HG03196 (cell line): ENCODE data around the gene ZNF383.
"Not testable (repeated sequence)": the region's sequence is repeated elsewhere in the genome, so short reads cannot be mapped to it uniquely, and the experiment has no call there.

Source experiments
- ATAC-seq: cut with Tn5 transposase; IDR thresholded peaks from one replicate; pipeline ENCODE4 v1.9.1; 2021; ENCODE audit not compliant: unreplicated experiment

ZNF383 gene

GRCh38 chr19:37217775-37218591 lies at the start of gene ZNF383:
Gene ZNF383 (plus strand): TSS chr19:37218214. CDS start chr19:37230454, 12,240 bp downstream.
- ATAC-seq = peak; percentile 85

GRCh38 chr19:37172368-37173366 lies 45.3 kb upstream of the ZNF383 start, which contains the start of gene ZNF585A:
Gene ZNF585A (minus strand): TSS chr19:37172695. CDS start chr19:37169910, 2,785 bp downstream.
- ATAC-seq = peak; percentile 97

DNA sequence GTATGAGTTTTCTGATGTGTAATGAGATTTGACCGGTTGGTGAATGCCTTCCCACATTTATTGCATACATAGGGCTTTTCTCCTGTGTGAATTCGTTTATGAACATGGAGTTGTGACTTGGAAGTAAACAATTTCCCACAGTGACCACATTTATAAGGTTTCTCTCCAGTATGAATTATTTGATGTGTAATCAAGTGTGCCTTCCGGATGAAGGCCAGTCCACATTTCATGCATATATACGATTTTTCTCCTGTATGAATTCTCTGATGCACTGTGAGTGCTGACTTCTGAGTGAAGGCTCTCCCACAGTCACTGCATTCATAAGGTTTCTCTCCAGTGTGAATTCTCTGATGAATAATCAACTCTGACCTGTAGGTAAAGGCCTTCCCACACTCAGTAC lies 31.9 kb upstream of the ZNF383 start:
- ATAC-seq = not testable (repeated sequence)

- not testable (repeated sequence) for ATAC-seq
Observed at GRCh38 chr19:37195248-37195647, 22.8 kb upstream of the ZNF383 start.

DNA sequence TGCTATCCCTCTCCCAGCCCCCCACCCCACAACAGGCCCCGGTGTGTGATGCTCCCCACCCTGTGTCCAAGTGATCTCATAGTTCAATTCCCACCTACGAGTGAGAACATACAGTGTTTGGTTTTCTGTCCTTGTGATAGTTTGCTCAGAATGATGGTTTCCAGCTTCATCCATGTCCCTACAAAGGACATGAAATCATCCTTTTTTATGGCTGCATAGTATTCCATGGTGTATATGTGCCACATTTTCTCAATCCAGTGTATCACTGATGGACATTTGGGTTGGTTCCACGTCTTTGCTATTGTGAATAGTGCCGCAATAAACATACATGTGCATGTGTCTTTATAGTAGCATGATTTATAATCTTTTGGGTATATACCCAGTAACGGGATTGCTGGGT lies 20.9 kb upstream of the ZNF383 start:
- not testable (repeated sequence) for ATAC-seq

DNA sequence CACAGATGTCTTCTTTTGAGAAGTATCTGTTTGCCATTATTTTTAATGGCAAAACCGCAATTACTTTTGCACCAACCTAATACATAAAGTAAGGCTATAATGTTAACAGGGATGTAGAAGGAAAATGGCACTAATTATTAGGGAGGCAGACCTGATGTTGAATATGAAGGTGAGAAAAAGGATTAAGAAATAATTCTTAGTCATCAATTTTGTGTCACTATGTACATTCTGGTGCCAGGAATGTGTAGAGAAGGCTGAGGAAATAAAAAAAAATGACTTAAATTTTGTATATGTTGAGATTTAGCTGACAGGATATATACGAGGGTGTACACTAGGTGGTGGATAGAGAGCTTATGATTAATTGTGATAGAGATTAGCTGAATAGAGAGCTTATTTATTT lies 20.2 kb upstream of the ZNF383 start:
- no peak for ATAC-seq

DNA sequence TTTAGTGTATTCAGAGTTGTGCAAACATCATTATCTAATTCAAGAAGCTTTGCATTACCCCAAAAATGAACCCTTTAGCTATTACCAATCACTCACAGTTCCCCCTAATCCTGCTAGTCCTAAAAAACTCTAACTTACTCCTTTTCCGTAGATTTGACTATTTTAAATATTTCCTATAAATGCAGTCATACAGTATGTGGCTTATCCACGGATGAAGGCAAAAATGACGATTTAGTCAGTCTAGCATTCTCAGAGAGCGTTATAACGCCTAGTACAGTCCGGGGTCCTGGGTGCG lies 587 bp upstream of the ZNF383 start:
- ATAC-seq = no peak

- no peak for ATAC-seq
Observed at GRCh38 chr19:37218592-37218935, 550 bp downstream of the ZNF383 start.

DNA sequence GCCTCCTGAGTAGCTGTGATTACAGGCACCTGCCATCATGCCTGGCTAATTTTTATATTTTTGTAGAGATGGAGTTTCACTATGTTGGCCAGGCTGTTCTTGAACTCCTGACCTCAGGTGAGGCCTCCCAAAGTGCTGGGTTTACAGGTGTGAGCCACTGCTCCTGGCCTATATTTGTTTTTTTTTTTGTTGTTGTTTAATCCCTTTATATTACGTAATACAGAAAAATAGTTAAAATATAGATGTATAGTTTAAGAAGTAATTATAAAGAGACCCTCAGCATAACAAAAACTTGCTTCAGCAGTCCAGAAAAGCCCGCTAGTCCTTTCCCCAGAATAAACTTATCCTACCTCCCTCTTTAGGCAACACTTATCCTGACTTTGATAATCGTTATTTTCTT lies 2.4 kb downstream of the ZNF383 start:
- ATAC-seq = no peak

- no peak for ATAC-seq
Observed at GRCh38 chr19:37221136-37221535, 3.1 kb downstream of the ZNF383 start.

DNA sequence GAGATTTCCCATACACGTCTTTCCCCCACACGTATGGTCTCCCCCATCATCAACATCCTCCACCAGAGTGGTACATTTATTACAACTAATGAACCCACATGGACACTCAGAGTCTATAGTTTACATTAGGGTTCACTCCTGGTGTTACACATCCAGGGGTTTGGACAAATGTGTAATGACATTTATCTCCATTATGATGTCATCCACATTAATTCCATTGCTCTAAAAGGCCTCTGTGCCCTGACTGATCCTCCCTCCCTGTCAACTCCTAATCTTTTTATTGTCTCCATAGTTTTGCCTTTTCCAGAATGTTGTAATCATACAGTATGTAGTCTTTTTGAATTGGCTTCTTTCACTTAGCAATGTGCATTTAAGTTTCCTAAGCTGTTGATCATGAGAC lies 8.2 kb downstream of the ZNF383 start:
- ATAC-seq = no peak

DNA sequence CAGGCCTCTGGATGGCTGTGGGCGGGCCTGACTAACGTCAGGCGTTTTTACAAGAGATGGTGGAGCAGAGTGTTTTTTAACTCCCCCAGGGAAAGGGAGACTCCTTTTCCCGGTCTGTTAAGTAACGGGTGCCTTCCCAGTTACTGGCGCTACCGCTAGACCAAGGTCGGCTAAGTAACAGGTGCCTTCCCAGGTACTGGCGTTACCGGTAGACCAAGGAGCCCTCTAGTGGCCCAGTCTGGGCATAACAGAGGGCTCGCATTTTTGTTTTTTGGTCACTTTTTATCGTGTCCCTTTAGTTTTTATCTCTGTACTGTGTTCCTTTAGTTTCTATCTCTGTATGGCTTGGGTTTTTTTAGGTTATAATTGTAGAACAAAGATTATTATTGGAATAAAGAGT lies 10.0 kb downstream of the ZNF383 start:
- no peak for ATAC-seq

- ATAC-seq = no peak
Observed at GRCh38 chr19:37243206-37243632, 25.2 kb downstream of the ZNF383 start.

DNA sequence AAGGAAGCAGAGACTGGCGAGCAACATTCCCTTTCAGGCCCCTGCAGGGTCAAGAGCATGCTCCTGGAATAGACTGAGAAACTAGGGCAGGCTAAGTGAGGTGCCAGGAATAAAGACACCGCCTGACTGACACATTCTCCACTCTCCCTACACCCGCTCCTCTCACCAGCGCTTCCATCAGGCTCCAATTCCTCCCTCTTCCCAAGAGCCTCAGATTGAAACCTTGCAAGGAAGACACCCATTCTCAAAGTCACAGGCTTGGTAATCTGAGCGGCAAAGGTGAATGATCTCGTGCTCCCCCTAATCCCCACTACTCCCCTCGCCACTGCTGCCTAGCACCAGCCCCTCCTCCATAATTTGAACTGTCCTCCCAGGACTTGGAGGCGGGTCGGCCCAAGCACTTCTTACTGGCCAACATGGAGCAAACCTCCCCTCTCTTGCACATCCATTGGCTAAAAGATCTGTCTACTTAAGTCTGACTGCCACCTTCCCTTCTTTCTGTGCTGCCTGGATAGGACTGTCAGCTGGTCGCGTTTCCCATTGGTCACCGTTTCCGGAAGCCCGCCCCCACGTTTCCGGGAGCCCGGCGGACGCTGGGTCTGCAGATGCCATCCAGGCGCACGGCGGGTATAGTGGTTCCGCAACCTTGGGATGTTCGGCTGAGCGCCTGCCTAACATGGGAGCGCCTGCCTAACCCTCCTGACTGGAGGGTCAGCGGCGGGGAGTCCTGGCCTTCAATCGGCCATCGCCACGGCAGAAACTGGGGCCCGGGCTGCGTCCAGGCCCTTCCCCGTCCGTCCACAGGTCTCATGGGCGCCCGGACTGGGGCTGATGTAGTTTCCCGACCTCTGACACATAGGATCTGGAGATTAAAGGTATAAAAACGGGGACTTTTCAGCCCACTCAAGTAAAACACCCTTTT lies 33.6 kb downstream of the ZNF383 start:
- no peak for ATAC-seq

- not testable (repeated sequence) for ATAC-seq
Observed at GRCh38 chr19:37263028-37263427, 45.0 kb downstream of the ZNF383 start.

GRCh38 chr19:37267005-37267404 lies 49.0 kb downstream of the ZNF383 start:
- ATAC-seq = not testable (repeated sequence)

DNA sequence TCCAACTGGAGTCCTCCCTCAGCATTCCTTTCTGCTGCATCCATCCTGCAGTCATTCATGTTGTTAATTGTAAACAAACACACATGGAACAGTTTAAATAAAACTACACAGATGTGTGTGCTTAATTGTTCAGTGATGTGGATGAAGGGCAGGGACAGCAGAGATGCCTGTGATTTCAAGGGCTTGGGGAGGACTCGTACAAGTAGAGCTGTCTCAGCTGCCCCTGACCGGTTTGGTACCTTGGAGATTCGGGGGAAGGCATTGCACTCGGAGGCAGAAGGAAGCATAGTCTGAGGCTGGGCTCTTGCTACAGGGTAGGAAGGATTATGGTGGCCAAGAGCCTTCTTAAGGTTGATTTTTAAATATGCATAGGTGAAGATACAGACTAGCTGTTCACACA lies 49.7 kb downstream of the ZNF383 start:
- not testable (repeated sequence) for ATAC-seq

- not testable (repeated sequence) for ATAC-seq
Observed at GRCh38 chr19:37280656-37281055, 62.6 kb downstream of the ZNF383 start.

DNA sequence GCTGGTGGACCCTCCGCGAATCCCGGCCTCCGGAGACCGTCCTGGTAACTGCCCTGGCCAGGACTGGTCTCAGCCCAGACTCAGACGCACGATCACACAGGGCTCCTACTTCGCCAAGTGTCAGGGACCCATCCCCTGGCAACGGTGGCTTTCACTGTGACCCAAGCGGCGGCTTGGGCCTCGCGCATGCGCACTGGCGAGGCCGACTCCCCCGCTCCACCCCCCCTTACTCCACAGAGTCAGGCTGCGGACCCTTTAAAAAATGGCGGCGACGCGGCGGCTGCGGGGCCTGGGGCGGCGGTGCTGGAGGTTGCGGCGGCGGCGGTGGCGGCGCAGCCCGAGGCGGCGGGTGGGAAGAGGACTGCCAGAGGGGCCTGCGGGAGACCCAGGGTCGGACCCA lies 66.0 kb downstream of the ZNF383 start:
- ATAC-seq = not testable (repeated sequence)

GRCh38 chr19:37289229-37289628 lies 71.2 kb downstream of the ZNF383 start:
- ATAC-seq = not testable (repeated sequence)
